ENCODE data around the gene ERCC1.

DNA sequence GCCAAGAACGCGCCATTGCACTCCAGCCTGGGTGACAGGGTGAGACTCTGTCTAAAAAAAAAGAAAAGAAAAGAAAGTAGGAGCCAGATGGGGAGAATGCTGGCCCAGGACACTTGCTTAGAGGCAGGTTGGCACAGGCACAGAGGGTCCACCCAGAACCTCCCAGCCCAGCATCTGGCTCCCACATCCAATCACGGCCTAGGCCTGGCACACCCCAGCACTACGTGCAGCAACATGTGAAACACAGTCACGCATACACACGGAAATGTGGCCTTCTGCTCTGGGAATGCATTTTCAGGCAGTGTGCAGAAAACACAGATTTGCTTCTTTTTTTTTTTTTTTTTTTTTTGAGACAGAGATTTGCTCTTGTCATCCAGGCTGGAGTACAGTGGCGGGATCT is 23.2 kb upstream of the ERCC1 start:
- TF ChIP-seq POLR2AphosphoS5 (IDR thresholded peaks at IDR 0.05), result no peak
- TF ChIP-seq POLR2A (IDR thresholded peaks at IDR 0.05), result no peak

Measured in stomach (tissue), 4 donors.